Measurements from ENCODE around the gene THADA.

DNA sequence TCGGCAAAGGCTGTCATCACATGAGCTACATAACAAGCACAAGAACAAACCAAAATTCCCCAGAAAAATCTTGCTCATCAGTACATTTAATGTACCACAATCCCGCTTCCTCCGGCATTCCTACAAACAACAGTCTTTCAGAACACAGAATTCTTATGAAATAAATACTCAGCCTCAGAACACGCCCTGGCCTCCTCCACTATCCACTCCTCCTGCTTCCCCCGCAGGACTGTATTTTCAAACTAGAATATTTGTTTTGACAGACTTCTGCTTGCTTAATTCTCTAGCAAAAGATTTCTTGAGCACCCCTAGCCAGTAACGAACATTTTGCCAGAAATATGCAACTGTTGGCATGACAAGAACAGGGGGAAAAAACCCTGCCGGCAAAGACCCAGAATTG, 131.2 kb downstream of the THADA start:
- TF ChIP-seq, protein P1, sequence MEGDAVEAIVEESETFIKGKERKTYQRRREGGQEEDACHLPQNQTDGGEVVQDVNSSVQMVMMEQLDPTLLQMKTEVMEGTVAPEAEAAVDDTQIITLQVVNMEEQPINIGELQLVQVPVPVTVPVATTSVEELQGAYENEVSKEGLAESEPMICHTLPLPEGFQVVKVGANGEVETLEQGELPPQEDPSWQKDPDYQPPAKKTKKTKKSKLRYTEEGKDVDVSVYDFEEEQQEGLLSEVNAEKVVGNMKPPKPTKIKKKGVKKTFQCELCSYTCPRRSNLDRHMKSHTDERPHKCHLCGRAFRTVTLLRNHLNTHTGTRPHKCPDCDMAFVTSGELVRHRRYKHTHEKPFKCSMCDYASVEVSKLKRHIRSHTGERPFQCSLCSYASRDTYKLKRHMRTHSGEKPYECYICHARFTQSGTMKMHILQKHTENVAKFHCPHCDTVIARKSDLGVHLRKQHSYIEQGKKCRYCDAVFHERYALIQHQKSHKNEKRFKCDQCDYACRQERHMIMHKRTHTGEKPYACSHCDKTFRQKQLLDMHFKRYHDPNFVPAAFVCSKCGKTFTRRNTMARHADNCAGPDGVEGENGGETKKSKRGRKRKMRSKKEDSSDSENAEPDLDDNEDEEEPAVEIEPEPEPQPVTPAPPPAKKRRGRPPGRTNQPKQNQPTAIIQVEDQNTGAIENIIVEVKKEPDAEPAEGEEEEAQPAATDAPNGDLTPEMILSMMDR (IDR thresholded peaks at IDR 0.05; ENCODE audit: low read depth, low read length): no peak
- TF ChIP-seq EZH2phosphoT487 (IDR thresholded peaks at IDR 0.05; ENCODE audit: low read depth): no peak
